A673 (cell line): ENCODE data around the gene EPHB2.

Source experiments
- CTCF ChIP-seq: fragments of 300-800, 200-600 bp; sonication (generic); conservative IDR thresholded peaks from 2 replicates; pipeline ENCODE4 v1.5.1; 2017; ENCODE audit warnings: low read depth, mild to moderate bottlenecking, antibody characterized with exemption, low read length, moderate library complexity, mixed read lengths
- EZH2 ChIP-seq: fragments of 200-600 bp; sonication (generic); IDR thresholded peaks from 2 replicates; pipeline ENCODE4 v1.6.1; 2017; ENCODE audit warnings: borderline replicate concordance, low read depth, mild to moderate bottlenecking, mixed read lengths, antibody characterized with exemption, low read length; ENCODE audit not compliant: poor library complexity, severe bottlenecking

GRCh38 chr1:22875841-22876240, 165.2 kb downstream of the EPHB2 start:
- no peak for TF ChIP-seq CTCF
- no peak for TF ChIP-seq EZH2
